Astrocyte of the hippocampus (primary cell): ENCODE measurements around the gene TP53RK.

Source experiments
- DNase-seq: peaks from one replicate; pipeline ENCODE4 v3.0.0; 2011; ENCODE audit warnings: low read depth, low spot score

TP53RK gene

GRCh38 chr20:46640536-46641311 is 48.5 kb downstream of the TP53RK start:
- DNase-seq: no peak

DNA sequence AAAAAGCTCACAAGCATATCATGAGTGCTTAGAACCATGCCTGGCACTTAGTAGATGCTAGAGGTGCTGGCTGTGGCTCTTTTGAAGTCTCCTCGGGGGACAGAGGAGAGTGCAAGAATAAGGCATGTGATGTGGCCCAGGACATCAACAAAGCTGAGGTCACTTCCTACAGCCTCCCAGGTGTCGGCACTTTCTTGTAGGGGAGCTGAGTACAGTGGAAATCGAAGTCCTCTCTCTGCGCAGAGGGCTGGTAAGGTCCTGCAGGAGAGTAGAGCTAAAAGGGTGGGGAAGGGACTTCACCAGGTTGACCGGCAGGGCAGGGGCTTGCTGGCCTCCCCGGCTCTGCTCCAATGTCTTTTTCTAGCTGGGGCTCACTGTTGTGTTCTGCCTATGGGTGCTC is 49.2 kb downstream of the TP53RK start:
- DNase-seq: no peak

DNA sequence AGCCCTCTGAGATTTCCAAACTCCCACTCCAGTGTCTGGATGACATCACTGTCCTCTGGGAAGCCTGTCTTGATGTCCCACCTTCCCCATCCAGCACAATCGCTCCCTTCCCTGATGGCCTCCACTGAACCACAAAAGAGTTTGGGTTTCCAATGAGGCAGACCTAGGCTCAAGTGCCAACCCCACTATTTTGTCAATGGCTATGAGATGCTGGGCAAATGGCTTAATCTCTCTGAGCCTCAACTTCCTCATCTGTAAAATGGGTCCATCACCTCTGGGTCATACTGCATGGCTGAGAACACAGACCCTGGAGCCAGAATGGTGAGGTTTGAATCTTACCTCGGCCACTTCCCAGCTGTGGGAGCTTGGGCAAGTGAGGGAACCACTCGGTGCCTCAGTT is 49.7 kb downstream of the TP53RK start:
- DNase-seq: no peak

- DNase-seq: no peak
Measured at GRCh38 chr20:46638898-46639274, 50.4 kb downstream of the TP53RK start.

- peak; percentile 16 for DNase-seq
Measured at GRCh38 chr20:46638134-46638897, 50.9 kb downstream of the TP53RK start.

GRCh38 chr20:46637427-46638133 is 51.7 kb downstream of the TP53RK start:
- DNase-seq: no peak

DNA sequence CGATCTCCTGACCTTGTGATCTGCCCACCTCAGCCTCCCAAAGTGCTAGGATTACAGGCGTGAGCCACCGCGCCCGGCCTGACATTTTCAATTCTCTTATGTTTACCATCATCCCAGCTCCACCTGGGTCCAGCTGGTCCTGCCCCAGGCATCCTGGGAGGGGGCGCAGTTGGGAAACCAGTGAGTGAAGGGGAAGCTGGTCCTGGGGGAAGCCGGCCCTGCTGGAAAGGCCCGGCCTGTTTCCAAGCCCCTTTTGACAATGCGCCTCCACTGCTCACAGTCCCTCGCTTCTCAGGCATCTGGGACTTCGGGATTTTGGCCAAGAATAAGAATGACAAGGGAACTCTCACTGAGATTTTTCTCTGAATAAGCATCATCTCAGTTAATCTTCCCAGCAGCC is 52.2 kb downstream of the TP53RK start:
- DNase-seq: no peak

- no peak for DNase-seq
Measured at GRCh38 chr20:46636514-46636913, 52.7 kb downstream of the TP53RK start.

GRCh38 chr20:46635514-46636136 is 53.6 kb downstream of the TP53RK start:
- peak; percentile 57 for DNase-seq

DNA sequence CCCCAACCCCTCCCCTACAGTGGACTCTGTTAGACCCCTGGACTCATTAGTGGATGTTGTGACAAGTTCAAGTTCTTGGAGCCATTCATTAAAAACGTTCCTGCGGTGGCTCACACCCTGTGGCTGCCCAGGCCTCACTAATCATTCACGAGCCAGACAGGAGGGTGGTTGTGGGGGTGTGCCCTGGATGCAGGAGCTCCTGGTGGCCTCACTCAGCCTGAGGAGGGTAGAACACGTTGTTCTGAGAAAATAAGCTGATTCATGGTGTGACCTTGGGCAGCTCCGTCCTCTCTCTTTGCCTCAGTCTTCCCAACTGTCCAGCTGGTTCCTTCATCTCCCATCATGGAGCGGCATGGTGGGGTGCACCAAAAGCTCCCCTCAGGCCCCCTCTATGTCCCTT is 54.7 kb downstream of the TP53RK start:
- DNase-seq: peak; percentile 76
